Measurements from ENCODE around the gene SKA2.
"Not testable (repeated sequence)": the region's sequence is repeated elsewhere in the genome, so short reads cannot be mapped to it uniquely, and the experiment has no call there.

SKA2 gene

GRCh38 chr17:59151006-59151405 is 4.0 kb downstream of the SKA2 start:
- no peak for DNase-seq

DNA sequence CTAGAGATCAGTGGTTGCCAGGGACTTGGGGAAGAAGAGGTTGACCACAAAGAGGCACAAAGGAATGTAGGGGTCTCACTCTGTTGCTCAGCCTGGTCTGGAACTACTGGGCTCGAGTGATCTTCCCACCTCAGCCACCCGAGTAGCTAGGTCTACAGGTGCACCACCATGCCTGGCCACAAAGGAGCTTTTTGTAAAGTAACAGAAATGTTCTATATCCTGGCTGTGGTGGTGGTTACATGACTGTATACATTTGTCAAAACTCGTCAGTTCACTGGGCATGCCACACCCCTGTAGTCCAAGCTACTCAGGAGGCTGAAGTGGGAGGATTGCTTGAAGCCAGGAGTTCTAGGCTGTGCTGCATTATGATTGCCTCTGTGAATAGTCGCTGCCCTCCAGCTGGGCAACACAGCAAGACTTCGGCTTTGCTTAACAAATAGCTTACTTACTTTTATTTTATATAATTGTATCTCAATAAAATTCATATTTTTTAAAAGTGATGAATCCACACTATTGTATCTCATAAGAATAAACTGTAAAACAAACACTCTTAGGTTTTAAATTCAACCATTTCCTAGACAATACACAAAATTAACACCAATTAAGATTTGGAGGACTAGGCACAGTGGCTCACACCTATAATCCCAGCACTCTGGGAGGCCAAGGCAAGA is 5.0 kb downstream of the SKA2 start:
- no peak for DNase-seq

- no peak for DNase-seq
Observed at GRCh38 chr17:59149051-59149450, 5.9 kb downstream of the SKA2 start.

- DNase-seq: no peak
Observed at GRCh38 chr17:59145571-59146096, 9.4 kb downstream of the SKA2 start.

GRCh38 chr17:59141860-59142259 is 13.1 kb downstream of the SKA2 start:
- DNase-seq: no peak

DNA sequence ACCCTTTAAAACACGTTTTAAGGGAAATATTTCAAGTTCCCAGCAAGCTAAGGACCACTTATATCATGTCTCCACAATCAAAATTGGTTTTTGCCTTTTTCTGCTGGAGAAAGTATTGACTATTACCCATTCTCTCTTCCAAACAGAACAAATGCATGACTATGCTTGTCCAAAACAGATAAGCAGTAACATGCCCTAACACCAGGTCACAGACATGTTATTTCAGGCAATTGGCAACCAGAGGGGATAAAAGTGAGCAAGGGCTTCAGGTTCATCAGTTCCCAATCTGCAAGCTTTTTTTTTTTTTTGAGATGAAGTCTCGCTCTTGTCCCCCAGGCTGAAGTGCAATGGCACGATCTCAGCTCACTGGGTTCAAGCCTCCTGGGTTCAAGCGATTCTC is 15.0 kb downstream of the SKA2 start:
- DNase-seq: no peak

GRCh38 chr17:59138339-59138738 is 16.6 kb downstream of the SKA2 start:
- not testable (repeated sequence) for DNase-seq

GRCh38 chr17:59131131-59131530 is 23.9 kb downstream of the SKA2 start:
- DNase-seq: no peak

DNA sequence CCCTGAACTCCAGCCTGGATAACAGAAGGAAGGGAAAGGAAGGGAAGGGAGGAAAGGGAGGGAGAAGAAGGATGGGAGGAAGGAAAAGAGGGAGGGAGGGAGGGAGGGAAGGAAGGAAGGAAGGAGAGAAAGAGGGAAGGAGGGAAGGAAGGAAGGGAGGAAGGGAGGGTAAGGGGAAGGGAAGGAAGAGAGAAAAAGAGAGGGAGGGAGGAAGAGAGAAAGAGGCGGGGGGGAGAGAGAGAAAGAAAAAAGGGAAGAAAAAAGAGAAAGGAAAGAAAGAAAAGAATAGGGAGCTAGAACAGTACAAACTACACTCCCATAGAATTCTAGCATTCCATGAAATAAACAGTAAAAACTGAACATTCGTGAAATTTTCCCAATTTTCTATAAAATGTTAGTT is 25.2 kb downstream of the SKA2 start:
- DNase-seq: no peak

DNA sequence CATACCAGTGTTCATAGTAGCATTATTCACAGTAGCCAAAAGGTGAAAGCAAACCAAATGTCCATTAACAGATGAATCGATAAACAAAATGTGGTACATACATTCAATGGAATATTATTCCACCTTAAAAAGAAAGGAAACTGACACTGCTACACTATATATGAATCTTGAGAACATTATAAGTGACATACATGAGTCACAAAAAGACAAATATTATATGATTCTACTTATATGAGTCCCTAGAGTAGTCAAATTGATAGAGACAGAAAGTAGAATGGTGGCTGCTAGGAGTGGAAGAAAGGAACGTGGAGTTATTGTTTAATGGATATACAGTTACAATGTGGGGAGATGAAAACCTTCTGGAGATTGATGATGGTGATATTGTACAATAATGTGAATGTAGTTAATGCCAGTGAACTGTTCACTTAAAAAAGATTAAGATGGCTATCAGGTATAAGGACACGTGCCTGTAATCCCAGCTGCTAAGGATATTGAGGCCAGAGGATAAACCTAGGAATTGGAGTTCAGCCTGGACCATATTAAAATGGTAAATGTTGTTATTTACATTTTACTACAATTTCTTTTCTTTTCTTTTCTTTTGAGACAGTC is 28.1 kb downstream of the SKA2 start:
- DNase-seq: no peak

GRCh38 chr17:59124665-59125064 is 30.3 kb downstream of the SKA2 start:
- no peak for DNase-seq

- DNase-seq: no peak
Observed at GRCh38 chr17:59121901-59122480, 33.0 kb downstream of the SKA2 start.

- DNase-seq: no peak
Observed at GRCh38 chr17:59115474-59115873, 39.5 kb downstream of the SKA2 start.

DNA sequence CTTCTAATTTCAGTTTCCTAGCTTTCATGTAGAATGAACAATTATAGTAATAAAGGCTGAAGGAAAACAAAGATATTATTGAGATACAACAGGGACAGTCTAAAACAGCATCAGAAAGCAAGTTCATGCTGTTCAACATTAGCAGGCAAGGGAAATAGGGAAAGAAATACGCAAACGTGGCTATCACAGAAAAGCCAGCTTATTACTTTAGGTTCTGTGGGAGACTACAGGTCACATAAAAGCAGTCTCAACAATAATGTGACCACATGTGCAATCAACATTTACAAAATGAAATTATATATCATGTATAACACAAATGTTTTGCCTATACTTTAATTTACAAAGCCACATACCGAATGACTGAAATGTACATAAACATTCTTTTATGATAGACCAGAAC is 43.4 kb downstream of the SKA2 start:
- DNase-seq: no peak

GRCh38 chr17:59110973-59111372 is 44.0 kb downstream of the SKA2 start:
- no peak for DNase-seq

DNA sequence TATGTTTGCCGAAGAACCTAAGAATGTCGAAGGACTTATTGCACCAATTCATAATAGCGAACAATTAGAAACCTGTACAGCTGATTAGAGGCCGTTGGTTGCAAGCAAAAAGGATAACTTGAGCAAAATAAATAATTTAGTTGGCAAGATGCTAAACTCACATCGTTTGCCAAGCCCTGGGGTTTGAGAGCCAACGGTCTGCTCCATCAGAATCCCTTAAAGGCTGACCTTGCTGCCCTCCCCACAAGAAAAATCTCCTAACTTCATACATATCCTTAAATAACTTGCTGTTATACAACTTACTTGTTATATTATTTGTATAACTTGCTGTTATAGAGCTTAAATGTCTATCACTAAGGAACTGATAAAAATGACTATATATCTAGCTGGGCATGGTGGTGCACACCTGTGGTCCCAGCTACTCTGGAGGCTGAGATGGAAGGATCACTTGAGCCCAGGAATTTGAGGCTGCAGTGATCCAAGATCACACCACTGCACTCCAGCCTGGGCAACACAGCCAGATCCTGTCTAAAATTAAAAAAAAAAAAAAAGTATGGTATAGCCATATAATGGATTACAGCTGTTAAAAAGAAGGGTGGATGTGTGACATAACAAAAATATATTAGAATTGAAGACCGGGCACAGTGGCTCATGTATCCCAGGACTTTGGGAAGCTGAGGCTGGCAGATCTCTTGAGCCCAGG is 46.4 kb downstream of the SKA2 start:
- no peak for DNase-seq

DNA sequence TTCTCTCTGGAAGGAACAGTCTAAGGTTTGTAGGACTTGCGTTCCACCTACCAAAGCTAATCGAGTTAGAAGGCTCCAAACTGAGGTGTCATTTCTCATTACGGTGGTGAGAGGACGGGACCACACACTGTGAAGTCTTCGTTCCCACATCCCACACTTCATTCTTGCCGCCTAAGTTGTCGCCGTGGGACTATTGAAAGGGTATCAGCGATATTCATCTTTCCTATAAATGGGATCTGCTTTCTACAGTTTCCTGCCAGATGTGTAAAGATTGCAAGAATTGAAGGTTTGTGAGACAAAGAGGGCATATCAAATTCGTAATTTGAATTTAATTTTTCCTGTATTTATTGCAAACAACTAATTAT is 47.7 kb downstream of the SKA2 start:
- no peak for DNase-seq

GRCh38 chr17:59106463-59107305 is 48.3 kb downstream of the SKA2 start, which contains the start of gene TRIM37:
TRIM37 (minus strand) TSS chr17:59106880; CDS start chr17:59106461, 419 bp downstream.
- DNase-seq: peak; percentile 99

DNA sequence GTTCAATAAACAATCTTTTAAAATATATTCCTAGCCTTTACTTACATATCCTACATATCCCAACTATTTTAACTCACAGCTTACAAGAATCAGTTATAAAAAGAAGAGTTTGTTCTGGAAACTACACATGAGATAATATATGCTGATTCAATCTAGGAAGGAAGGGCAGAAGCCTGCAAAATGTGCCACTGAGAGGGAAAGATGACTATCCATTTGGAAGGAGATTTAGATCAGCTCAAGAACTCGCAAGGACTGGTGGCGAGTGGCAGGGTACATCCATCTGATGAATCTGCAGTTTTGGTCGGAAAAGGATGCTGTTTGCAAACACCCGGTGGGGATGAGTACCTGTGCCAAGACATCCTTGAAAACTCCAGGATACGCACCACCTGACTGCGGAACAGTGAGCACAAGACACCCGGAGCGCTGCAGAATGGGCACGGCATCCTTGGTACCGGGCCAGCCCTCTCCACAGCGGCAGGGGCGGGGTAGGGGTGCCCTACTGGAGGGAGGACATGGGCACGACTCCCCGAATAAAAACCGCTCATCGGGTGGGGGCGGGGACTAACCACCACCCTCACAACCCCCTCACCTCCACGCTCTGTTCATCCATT is 49.0 kb downstream of the SKA2 start:
- DNase-seq: peak; percentile 31

DNA sequence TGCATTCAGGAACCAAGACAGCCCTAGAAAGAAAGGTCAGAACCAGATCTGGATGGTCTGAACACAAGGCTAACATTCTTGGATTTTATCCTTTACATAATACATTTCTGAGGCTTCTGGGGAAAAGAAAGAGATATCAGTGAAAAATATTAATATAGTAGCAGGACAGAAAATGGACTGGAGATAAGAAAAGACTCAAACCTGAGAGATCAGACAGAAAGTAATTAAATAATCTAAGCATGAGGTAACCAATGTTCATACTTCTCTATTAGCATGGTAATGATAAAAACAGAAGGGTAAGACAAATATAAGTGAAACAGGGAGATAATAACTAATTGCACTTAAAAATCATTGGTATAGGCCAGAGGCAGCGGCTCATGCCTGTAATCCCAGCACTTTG is 53.8 kb downstream of the SKA2 start:
- no peak for DNase-seq

GRCh38 chr17:59097876-59098275 is 57.1 kb downstream of the SKA2 start:
- no peak for DNase-seq

- no peak for DNase-seq
Observed at GRCh38 chr17:59094861-59095530, 60.0 kb downstream of the SKA2 start.
